SK-N-SH treated with all-trans-retinoic acid at 6 μM for 48 hours (cell line): ENCODE measurements around the gene GDAP1L1.
A peak's percentile ranks its signal among the peaks of the same experiment; 100 is the strongest.

Experiments
- ATAC-seq: fragments of 200-7000 bp; cut with Tn5 transposase; 3 replicates; pipeline ENCODE4 v1.9.1; 2020; ENCODE audit warnings: mild to moderate bottlenecking, moderate library complexity
- ARNTL ChIP-seq: fragments of 450-650 bp; formaldehyde crosslinking; IDR thresholded peaks from 2 replicates; pipeline ENCODE4 v1.5.0; 2020; ENCODE audit warnings: low read depth, mild to moderate bottlenecking, moderate library complexity, borderline replicate concordance
- BACH2 ChIP-seq: fragments of 250-450 bp; sonication (Bioruptor Pico); IDR thresholded peaks from 2 replicates; pipeline ENCODE4 v1.9.0; 2021; ENCODE audit warnings: mild to moderate bottlenecking, borderline replicate concordance
- CSDC2 ChIP-seq: fragments of 250-450 bp; sonication (Bioruptor Pico); IDR thresholded peaks from 2 replicates; pipeline ENCODE4 v1.5.0; 2020; ENCODE audit warnings: mild to moderate bottlenecking, moderate library complexity
- ESRRG ChIP-seq: fragments of 250-450 bp; sonication (Bioruptor Pico); IDR thresholded peaks from 2 replicates; pipeline ENCODE4 v1.6.1; 2021; ENCODE audit warnings: mild to moderate bottlenecking
- GLIS3 ChIP-seq: fragments of 250-450 bp; sonication (Bioruptor Pico); IDR thresholded peaks from 2 replicates; pipeline ENCODE4 v1.5.0; 2020; ENCODE audit warnings: mild to moderate bottlenecking, moderate library complexity
- ISL1 ChIP-seq: fragments of 250-450 bp; sonication (Bioruptor Pico); IDR thresholded peaks from 2 replicates; pipeline ENCODE4 v2.1.2; 2022; ENCODE audit warnings: mild to moderate bottlenecking, moderate library complexity
- OSR1 ChIP-seq: fragments of 250-450 bp; sonication (Bioruptor Pico); IDR thresholded peaks from 2 replicates; pipeline ENCODE4 v1.8.0; 2022; ENCODE audit warnings: moderate library complexity, mild to moderate bottlenecking, inconsistent platforms
- PPARA ChIP-seq: fragments of 250-450 bp; sonication (Bioruptor Pico); IDR thresholded peaks from 2 replicates; pipeline ENCODE4 v1.5.0; 2020; ENCODE audit warnings: mild to moderate bottlenecking, borderline replicate concordance
- RARB ChIP-seq: fragments of 250-450 bp; sonication (Bioruptor Pico); IDR thresholded peaks from 2 replicates; pipeline ENCODE4 v1.8.0; 2021; ENCODE audit warnings: mild to moderate bottlenecking, moderate library complexity
- SNAI2 ChIP-seq: fragments of 250-450 bp; sonication (Bioruptor Pico); IDR thresholded peaks from 2 replicates; pipeline ENCODE4 v1.5.0; 2020; ENCODE audit warnings: mild to moderate bottlenecking, moderate library complexity
- TOX ChIP-seq: fragments of 250-450 bp; sonication (Bioruptor Pico); IDR thresholded peaks from 2 replicates; pipeline ENCODE4 v1.8.0; 2021; ENCODE audit warnings: mild to moderate bottlenecking, moderate library complexity, borderline replicate concordance
- ZC3H10 ChIP-seq: fragments of 250-450 bp; sonication (Bioruptor Pico); IDR thresholded peaks from 2 replicates; pipeline ENCODE4 v1.5.1; 2021; ENCODE audit warnings: mild to moderate bottlenecking, moderate library complexity
- ZFP3 ChIP-seq: fragments of 250-450 bp; sonication (Bioruptor Pico); IDR thresholded peaks from 2 replicates; pipeline ENCODE4 v1.5.0; 2020; ENCODE audit warnings: mild to moderate bottlenecking, moderate library complexity
- ZFP30 ChIP-seq: fragments of 450-650 bp; formaldehyde crosslinking; IDR thresholded peaks from 2 replicates; pipeline ENCODE4 v1.5.0; 2022; ENCODE audit warnings: mild to moderate bottlenecking, moderate library complexity
- ZNF565 ChIP-seq: fragments of 450-650 bp; formaldehyde crosslinking; conservative IDR thresholded peaks from 2 replicates; pipeline ENCODE4 v1.5.0; 2020; ENCODE audit warnings: low read depth, mild to moderate bottlenecking, moderate library complexity
- ZNF70 ChIP-seq: fragments of 450-650 bp; formaldehyde crosslinking; IDR thresholded peaks from 2 replicates; pipeline ENCODE4 v1.5.0; 2020; ENCODE audit warnings: mild to moderate bottlenecking, moderate library complexity
- ZNF8 ChIP-seq: fragments of 450-650 bp; formaldehyde crosslinking; IDR thresholded peaks from 2 replicates; pipeline ENCODE4 v1.5.0; 2020; ENCODE audit warnings: mild to moderate bottlenecking, moderate library complexity
- TF ChIP-seq, protein P1 (sequence below): fragments of 250-450 bp; sonication (Bioruptor Pico); IDR thresholded peaks from 2 replicates; pipeline ENCODE4 v1.8.0; 2020; ENCODE audit warnings: mild to moderate bottlenecking, moderate library complexity, borderline replicate concordance
- TF ChIP-seq, protein P2 (sequence below): fragments of 250-450 bp; sonication (Bioruptor Pico); IDR thresholded peaks from 2 replicates; pipeline ENCODE4 v1.5.0; 2020; ENCODE audit warnings: mild to moderate bottlenecking, moderate library complexity
- TF ChIP-seq, protein P3 (sequence below): fragments of 250-450 bp; sonication (Bioruptor Pico); IDR thresholded peaks from 2 replicates; pipeline ENCODE4 v1.5.1; 2020; ENCODE audit warnings: low read depth, mild to moderate bottlenecking, moderate library complexity

GDAP1L1 gene

DNA sequence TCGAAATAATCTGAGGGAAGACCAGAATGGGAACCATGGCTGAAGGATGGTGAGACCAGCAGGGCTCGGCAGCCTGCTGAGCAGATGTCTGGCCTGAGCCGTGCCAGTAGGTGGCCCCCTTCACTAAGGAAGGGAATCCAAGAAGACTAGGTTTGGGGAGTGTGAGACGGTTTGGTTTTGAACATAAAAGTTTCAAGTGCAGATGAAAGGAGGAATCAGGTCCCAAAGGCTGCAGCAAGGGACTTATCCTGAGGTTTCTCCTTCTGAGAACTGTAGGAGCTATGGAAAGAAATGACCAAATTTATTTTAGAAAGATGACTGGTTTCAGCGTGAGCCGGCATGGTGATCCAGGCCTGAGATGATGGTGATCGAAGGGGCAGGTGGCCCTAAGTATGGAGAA, 32.0 kb upstream of the GDAP1L1 start (continued):
- TF ChIP-seq SNAI2 (no peak), TOX (CRISPR knock-in tag) (no peak), BACH2 (no peak), ZFP3 (CRISPR knock-in tag) (no peak), GLIS3 (CRISPR knock-in tag) (no peak)
- TF ChIP-seq, all 23 proteins: peak for 0

DNA sequence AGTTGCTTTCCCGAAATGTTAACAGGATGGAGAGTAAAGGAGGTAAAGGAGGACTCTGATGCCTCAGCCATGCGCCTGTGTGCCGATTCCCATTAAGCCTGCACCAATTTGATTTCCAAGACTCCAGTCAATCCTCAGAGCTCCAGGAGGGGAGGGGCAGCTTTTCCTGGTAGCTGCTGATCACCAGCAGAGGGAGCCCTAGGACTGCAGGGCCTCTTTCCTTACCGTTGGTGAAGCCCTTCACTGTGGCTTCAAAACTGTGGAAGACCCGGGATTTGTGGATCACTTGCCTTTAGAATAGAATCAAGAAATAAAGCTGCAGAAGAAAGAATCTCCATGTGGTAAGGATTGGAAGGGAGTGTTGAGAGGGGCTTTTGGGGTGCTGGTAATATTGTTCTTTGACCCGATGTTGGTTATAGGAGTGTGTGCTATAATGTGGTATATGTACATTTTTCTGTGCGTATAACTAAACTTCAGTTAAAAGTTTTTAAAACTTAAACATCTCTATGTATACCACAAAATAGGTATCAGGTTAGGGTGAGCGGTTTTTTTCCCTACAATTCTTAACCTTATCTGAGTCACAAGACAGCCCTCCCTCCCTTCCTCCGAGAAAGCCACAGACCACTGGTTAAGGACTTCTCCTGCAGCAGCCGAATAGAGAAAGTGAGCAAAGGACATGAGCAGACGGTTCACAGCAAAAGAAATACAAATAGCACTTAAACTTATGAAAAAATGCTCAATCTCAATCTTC, 29.6 kb upstream of the GDAP1L1 start:
- ATAC-seq = peak; percentile 82
- no peak for TF ChIP-seq ISL1 (CRISPR knock-in tag)
- no peak for TF ChIP-seq ZNF565 (CRISPR knock-in tag)
- TF ChIP-seq BACH2 = no peak
- TF ChIP-seq PPARA (CRISPR knock-in tag) = no peak
- TF ChIP-seq, protein P1, sequence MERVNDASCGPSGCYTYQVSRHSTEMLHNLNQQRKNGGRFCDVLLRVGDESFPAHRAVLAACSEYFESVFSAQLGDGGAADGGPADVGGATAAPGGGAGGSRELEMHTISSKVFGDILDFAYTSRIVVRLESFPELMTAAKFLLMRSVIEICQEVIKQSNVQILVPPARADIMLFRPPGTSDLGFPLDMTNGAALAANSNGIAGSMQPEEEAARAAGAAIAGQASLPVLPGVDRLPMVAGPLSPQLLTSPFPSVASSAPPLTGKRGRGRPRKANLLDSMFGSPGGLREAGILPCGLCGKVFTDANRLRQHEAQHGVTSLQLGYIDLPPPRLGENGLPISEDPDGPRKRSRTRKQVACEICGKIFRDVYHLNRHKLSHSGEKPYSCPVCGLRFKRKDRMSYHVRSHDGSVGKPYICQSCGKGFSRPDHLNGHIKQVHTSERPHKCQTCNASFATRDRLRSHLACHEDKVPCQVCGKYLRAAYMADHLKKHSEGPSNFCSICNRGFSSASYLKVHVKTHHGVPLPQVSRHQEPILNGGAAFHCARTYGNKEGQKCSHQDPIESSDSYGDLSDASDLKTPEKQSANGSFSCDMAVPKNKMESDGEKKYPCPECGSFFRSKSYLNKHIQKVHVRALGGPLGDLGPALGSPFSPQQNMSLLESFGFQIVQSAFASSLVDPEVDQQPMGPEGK (CRISPR knock-in tag) = no peak
- TF ChIP-seq GLIS3 (CRISPR knock-in tag) = no peak
- TF ChIP-seq ESRRG (CRISPR knock-in tag) = no peak
- TF ChIP-seq RARB (CRISPR knock-in tag) = no peak
- TF ChIP-seq, protein P2, sequence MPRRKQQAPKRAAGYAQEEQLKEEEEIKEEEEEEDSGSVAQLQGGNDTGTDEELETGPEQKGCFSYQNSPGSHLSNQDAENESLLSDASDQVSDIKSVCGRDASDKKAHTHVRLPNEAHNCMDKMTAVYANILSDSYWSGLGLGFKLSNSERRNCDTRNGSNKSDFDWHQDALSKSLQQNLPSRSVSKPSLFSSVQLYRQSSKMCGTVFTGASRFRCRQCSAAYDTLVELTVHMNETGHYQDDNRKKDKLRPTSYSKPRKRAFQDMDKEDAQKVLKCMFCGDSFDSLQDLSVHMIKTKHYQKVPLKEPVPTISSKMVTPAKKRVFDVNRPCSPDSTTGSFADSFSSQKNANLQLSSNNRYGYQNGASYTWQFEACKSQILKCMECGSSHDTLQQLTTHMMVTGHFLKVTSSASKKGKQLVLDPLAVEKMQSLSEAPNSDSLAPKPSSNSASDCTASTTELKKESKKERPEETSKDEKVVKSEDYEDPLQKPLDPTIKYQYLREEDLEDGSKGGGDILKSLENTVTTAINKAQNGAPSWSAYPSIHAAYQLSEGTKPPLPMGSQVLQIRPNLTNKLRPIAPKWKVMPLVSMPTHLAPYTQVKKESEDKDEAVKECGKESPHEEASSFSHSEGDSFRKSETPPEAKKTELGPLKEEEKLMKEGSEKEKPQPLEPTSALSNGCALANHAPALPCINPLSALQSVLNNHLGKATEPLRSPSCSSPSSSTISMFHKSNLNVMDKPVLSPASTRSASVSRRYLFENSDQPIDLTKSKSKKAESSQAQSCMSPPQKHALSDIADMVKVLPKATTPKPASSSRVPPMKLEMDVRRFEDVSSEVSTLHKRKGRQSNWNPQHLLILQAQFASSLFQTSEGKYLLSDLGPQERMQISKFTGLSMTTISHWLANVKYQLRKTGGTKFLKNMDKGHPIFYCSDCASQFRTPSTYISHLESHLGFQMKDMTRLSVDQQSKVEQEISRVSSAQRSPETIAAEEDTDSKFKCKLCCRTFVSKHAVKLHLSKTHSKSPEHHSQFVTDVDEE = no peak
- no peak for TF ChIP-seq ZNF8 (CRISPR knock-in tag)
- no peak for TF ChIP-seq TOX (CRISPR knock-in tag)
- TF ChIP-seq OSR1 (CRISPR knock-in tag) = no peak
- TF ChIP-seq ZC3H10 (CRISPR knock-in tag) = no peak
- no peak for TF ChIP-seq ZFP3 (CRISPR knock-in tag)
- TF ChIP-seq, protein P3, sequence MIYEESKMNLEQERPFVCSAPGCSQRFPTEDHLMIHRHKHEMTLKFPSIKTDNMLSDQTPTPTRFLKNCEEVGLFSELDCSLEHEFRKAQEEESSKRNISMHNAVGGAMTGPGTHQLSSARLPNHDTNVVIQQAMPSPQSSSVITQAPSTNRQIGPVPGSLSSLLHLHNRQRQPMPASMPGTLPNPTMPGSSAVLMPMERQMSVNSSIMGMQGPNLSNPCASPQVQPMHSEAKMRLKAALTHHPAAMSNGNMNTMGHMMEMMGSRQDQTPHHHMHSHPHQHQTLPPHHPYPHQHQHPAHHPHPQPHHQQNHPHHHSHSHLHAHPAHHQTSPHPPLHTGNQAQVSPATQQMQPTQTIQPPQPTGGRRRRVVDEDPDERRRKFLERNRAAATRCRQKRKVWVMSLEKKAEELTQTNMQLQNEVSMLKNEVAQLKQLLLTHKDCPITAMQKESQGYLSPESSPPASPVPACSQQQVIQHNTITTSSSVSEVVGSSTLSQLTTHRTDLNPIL = no peak
- no peak for TF ChIP-seq CSDC2
- TF ChIP-seq, all 23 proteins: peak for 0

DNA sequence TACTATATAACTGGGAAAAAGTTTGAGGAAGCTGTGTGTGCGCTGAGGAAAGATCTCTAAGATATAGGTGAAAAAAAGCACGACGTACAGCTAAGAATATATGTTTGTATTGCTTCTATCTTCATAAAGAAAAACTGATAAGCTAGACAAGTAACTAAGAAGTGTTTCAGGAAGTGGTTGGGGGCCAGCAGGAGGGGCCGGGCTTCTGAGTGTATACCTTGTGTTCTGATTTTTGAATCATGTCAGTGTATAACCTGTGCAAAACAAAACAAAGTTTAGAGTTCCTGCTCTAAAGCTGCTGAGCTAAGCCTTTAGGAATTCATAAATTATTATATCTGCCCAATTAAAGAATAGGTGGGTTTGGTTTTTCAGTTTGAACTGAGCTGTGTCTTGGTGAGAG, 28.7 kb upstream of the GDAP1L1 start:
- no peak for ATAC-seq
- TF ChIP-seq BACH2 (no peak), TOX (CRISPR knock-in tag) (no peak), ZNF565 (CRISPR knock-in tag) (no peak), ZFP30 (no peak), ISL1 (CRISPR knock-in tag) (no peak), PPARA (CRISPR knock-in tag) (no peak), SNAI2 (no peak), ZNF70 (CRISPR knock-in tag) (no peak), ARNTL (CRISPR knock-in tag) (no peak), ZFP3 (CRISPR knock-in tag) (no peak)

DNA sequence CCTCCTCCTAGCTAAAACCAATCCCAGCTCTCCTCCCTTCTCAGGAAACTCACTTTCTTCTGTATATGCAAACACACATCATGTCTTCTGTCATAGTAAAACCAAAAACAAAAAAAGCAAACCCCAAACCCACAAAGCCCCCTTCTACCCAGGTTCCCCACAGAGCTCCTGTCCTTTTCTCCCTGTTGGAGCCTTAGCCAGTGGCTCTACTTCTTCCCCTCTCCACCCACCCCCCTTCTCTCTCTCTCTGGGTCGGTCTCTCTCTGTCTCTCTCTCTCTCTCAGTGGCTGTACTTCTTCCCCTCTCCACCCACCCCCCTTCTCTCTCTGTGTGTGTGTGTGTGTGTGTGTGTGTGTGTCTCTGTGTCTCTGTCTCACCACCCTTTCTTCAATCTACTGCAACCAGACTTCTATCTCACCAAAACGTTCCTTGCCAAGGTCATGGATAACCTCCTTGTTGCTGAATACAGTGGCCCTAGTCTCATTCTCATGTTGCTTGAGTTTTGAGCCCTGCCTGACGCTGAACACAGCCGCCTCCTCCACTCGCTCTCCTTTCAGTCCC, 27.9 kb upstream of the GDAP1L1 start:
- TF ChIP-seq BACH2 (no peak), ZNF8 (CRISPR knock-in tag) (no peak), ZFP30 (no peak), ZNF70 (CRISPR knock-in tag) (no peak), ZNF565 (CRISPR knock-in tag) (no peak), TOX (CRISPR knock-in tag) (no peak), ARNTL (CRISPR knock-in tag) (no peak), OSR1 (CRISPR knock-in tag) (no peak), CSDC2 (no peak), SNAI2 (no peak)
- TF ChIP-seq, protein P3 = no peak
- TF ChIP-seq, all 23 proteins: peak for 0
- no peak for ATAC-seq
